ENCODE results near the gene TFRC.
"Not testable (repeated sequence)": the region's sequence is repeated elsewhere in the genome, so short reads cannot be mapped to it uniquely, and the experiment has no call there.

Gene TFRC

DNA sequence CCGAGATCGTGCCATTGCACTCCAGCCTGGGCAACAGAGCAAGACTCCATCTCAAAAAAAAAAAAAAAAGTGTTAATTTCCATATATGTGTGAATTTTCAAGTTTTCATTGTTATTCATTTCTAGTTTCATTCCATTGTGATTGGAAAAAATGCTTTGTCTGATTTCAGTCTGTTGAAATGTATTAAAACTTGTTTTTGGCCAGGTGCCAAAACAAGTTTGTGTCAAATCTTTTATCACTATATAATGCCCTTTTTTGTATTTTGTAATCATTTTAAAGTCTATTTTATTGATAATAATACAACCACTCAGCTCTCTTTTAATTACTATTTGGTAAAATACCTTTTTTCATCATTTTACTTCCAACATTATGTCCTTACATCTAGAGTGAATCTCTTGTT lies 42.5 kb downstream of the TFRC start:
- Histone ChIP-seq H3K4me3 (ENCODE audit: low read length) (no peak overlapping the region), H3K9ac (ENCODE audit: low read depth, low read length) (no peak overlapping the region), H3K4me1 (ENCODE audit: insufficient read depth, low read length) (no peaks in the 10 kb centered on the region), H3K9me3 (ENCODE audit: insufficient read depth, low read depth, low read length) (no peaks in the 10 kb centered on the region; the same call in 1 of the 2 replicates), H3K27me3 (ENCODE audit: insufficient read depth, low read length) (no peaks in the 10 kb centered on the region), H3K36me3 (ENCODE audit: insufficient read depth, low read depth, low read length) (no peaks in the 10 kb centered on the region), H3K27ac (ENCODE audit: low read length) (no peak overlapping the region)

DNA sequence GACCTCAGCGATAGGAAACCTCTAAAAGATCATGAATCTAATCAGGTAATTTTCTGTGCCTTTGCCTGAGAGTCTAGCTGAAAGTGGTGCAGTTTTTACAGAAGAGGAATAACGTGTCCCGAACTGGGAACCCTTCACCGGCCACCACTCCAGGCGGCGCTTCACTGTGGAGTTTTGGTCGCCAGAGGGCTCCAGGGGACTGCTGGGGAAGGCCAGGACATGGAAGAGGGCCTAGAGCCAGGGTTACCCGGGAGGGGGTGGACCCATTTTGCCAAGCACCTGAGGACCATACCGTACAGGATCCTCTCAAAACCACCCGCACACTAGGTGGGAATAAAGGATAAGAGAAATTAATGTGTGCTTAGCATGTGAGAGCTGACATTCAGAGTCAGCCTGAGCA lies 55.8 kb downstream of the TFRC start:
- not testable (repeated sequence) for H3K9me3 ChIP-seq (ENCODE audit: insufficient read depth, low read depth, low read length); H3K4me1 ChIP-seq (ENCODE audit: insufficient read depth, low read length); H3K27ac ChIP-seq (ENCODE audit: low read length); H3K36me3 ChIP-seq (ENCODE audit: insufficient read depth, low read depth, low read length); H3K9ac ChIP-seq (ENCODE audit: low read depth, low read length); H3K27me3 ChIP-seq (ENCODE audit: insufficient read depth, low read length); H3K4me3 ChIP-seq (ENCODE audit: low read length)

DNA sequence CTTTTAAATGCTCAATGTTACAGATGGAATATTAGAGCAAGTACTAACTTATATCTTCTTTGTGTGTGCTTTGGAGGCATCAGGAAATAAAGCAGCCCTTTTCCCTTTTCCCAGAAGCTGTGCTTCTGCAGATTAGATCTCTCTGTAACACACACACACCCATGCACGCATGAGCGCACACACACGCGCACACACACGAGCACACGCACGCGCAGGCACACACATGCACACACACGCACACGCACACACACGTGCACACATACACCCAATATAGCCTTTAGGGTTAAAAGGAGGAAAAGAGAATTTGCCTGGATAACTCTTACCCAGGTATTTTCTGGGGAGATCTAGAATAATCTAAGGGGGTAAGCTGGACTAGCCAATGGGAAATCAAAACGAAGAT lies 56.9 kb downstream of the TFRC start:
- no peaks in the 10 kb centered on the region for H3K36me3 ChIP-seq (ENCODE audit: insufficient read depth, low read depth, low read length)
- H3K27ac ChIP-seq (ENCODE audit: low read length), result no peak overlapping the region
- H3K4me1 ChIP-seq (ENCODE audit: insufficient read depth, low read length), result no peaks in the 10 kb centered on the region
- no peaks in the 10 kb centered on the region for H3K27me3 ChIP-seq (ENCODE audit: insufficient read depth, low read length)
- no peak overlapping the region for H3K9ac ChIP-seq (ENCODE audit: low read depth, low read length)
- H3K4me3 ChIP-seq (ENCODE audit: low read length), result no peak overlapping the region
- H3K9me3 ChIP-seq (ENCODE audit: insufficient read depth, low read depth, low read length), result no peaks in the 10 kb centered on the region

DNA sequence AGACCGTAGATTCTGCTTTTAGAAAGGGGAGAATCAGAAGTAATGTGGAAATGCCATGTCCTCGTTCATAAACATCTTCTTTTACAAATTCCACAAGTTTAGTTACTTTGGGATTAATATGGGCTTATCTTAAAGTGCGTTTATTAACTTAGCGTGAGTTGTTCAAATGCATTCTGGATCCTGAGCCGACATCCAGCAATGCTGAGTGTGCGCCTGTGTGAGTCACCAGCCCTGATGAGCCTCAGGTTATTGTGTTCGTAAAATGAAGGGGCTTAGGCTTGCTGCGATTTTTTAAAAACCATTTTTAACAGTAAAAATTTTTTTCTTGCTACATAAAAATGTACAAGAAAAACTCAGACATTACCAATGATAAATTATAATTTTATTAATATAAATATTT lies 57.9 kb downstream of the TFRC start:
- Histone ChIP-seq H3K9ac (ENCODE audit: low read depth, low read length) (no peak overlapping the region), H3K27me3 (ENCODE audit: insufficient read depth, low read length) (no peaks in the 10 kb centered on the region), H3K9me3 (ENCODE audit: insufficient read depth, low read depth, low read length) (no peaks in the 10 kb centered on the region), H3K36me3 (ENCODE audit: insufficient read depth, low read depth, low read length) (no peaks in the 10 kb centered on the region), H3K4me3 (ENCODE audit: low read length) (no peak overlapping the region), H3K27ac (ENCODE audit: low read length) (no peak overlapping the region), H3K4me1 (ENCODE audit: insufficient read depth, low read length) (no peaks in the 10 kb centered on the region)

DNA sequence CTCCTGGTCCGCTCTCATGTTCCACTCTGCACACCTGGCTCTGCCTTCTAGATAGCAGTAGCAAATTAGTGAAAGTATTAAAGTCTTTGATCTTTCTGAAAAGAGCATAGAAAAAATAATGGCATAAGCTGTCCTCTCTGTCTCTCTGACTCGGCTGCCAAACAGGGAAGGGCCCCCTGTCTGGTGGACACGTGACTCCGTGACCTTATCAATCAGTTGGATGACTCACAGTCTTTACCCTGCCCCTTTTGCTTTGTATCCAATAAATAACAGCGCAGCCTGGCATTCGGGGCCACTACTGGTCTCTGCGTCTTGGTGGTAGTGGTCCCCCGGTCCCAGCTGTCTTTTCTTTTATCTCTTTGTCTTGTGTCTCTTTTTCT lies 59.4 kb downstream of the TFRC start:
- H3K27ac ChIP-seq (ENCODE audit: low read length); H3K4me3 ChIP-seq (ENCODE audit: low read length): not testable (repeated sequence)

DNA sequence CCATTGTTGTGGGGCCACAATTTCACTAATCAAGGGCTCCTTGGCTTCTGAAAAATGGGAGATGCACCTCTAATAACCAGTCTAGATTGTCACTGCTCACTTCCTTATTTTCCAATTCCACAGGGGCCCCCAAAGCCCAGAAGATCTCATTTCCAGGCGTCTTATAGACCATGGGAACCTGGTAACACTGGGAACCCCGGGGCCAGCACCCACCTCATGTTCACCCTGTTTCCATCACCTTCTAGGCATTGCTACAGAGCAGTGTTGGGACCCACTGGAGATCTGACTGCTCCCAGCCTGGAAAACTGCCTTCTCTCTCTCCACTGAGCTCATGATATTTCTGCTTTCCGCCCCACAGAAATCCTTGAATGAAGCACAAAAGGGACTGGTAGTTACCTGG lies 61.5 kb downstream of the TFRC start:
- Histone ChIP-seq H3K27me3 (ENCODE audit: insufficient read depth, low read length) (no peaks in the 10 kb centered on the region), H3K4me3 (ENCODE audit: low read length) (no peak overlapping the region), H3K27ac (ENCODE audit: low read length) (no peak overlapping the region), H3K36me3 (ENCODE audit: insufficient read depth, low read depth, low read length) (no peaks in the 10 kb centered on the region), H3K4me1 (ENCODE audit: insufficient read depth, low read length) (no peaks in the 10 kb centered on the region), H3K9me3 (ENCODE audit: insufficient read depth, low read depth, low read length) (no peaks in the 10 kb centered on the region), H3K9ac (ENCODE audit: low read depth, low read length) (no peak overlapping the region)

More for the DNA sequence above, 59.4 kb downstream of the TFRC start:
- not testable (repeated sequence) for H3K36me3 ChIP-seq (ENCODE audit: insufficient read depth, low read depth, low read length); H3K9me3 ChIP-seq (ENCODE audit: insufficient read depth, low read depth, low read length); H3K9ac ChIP-seq (ENCODE audit: low read depth, low read length); H3K27me3 ChIP-seq (ENCODE audit: insufficient read depth, low read length); H3K4me1 ChIP-seq (ENCODE audit: insufficient read depth, low read length)

DNA sequence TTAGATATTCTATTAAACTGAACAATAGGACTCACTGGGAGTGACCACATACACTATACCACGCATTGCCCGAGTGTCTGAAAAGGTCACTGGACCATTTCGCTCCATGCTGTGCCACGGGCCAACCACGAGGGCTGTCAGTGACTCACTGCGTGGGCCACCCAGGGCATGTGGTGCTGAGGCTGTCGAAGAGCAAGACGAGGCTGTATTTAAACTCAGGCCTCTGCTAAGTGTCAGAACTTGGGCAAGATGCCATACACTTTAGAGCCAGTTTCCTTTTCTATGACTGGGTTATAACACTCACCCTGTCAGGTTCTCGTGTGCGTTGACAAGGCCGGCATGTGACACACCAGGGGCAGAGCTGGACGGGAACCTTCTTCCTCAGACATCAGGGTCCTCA lies 62.3 kb downstream of the TFRC start:
- not testable (repeated sequence) for H3K27ac ChIP-seq (ENCODE audit: low read length); H3K9ac ChIP-seq (ENCODE audit: low read depth, low read length); H3K4me3 ChIP-seq (ENCODE audit: low read length); H3K27me3 ChIP-seq (ENCODE audit: insufficient read depth, low read length); H3K4me1 ChIP-seq (ENCODE audit: insufficient read depth, low read length); H3K9me3 ChIP-seq (ENCODE audit: insufficient read depth, low read depth, low read length); H3K36me3 ChIP-seq (ENCODE audit: insufficient read depth, low read depth, low read length)

DNA sequence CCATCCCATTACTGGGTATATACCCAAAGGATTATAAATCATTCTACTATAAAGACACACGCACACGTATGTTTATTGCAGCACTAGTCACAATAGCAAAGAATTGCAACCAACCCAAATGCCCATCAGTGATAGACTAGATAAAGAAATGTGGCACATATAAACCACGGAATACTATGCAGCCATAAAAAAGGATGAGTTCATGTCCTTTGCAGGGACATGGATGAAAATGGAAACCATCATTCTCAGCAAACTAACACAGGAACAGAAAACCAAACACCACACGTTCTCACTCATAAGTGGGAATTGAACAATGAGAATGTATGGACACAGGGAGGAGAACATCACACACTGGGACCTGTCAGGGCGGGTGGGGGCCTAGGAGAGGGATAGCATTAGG lies 63.7 kb downstream of the TFRC start:
- not testable (repeated sequence) for H3K27me3 ChIP-seq (ENCODE audit: insufficient read depth, low read length); H3K9ac ChIP-seq (ENCODE audit: low read depth, low read length); H3K4me1 ChIP-seq (ENCODE audit: insufficient read depth, low read length); H3K27ac ChIP-seq (ENCODE audit: low read length); H3K36me3 ChIP-seq (ENCODE audit: insufficient read depth, low read depth, low read length); H3K4me3 ChIP-seq (ENCODE audit: low read length); H3K9me3 ChIP-seq (ENCODE audit: insufficient read depth, low read depth, low read length)

DNA sequence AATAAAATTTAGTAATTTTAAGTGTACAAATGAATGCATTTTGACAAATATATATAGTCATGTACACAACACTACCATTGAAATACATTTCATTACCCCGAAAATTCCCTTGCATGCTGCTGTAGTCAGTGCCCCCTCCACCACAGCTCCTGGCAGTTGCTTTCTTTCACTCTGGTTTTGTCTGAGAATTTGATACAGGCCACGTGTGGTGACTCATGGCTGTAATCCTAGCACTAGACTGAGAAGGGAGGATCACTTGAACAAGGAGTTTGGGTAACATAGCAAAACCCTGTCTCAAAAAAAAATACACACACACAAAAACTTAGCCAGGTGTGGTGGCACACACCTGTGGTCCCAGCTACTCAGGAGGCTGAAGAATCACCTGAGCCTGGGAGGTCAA lies 65.4 kb downstream of the TFRC start:
- Histone ChIP-seq H3K9me3 (ENCODE audit: insufficient read depth, low read depth, low read length) (no peaks in the 10 kb centered on the region), H3K36me3 (ENCODE audit: insufficient read depth, low read depth, low read length) (no peaks in the 10 kb centered on the region), H3K9ac (ENCODE audit: low read depth, low read length) (no peak overlapping the region), H3K27ac (ENCODE audit: low read length) (no peak overlapping the region), H3K27me3 (ENCODE audit: insufficient read depth, low read length) (no peaks in the 10 kb centered on the region), H3K4me1 (ENCODE audit: insufficient read depth, low read length) (no peaks in the 10 kb centered on the region), H3K4me3 (ENCODE audit: low read length) (no peak overlapping the region)

DNA sequence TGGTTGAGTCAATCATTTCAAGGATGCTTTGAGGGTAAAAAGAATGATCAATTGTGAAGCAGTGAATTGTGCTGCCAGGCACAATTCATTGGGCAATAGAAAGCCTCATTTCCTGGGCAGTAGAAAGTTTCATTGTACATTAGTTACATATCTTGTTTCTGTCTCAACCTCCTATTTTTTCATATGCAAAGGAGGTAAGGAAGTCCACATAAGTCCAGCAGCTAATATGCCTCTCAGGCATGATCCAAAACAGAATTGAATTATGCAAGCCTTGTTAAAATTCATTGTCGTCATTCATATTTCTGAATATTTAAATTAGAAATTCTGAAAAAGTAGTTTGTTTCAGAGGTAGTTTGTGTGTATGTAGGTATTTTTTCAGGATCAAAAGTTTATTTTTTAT lies 65.8 kb downstream of the TFRC start:
- no peak overlapping the region for H3K4me3 ChIP-seq (ENCODE audit: low read length)
- no peaks in the 10 kb centered on the region for H3K27me3 ChIP-seq (ENCODE audit: insufficient read depth, low read length)
- no peaks in the 10 kb centered on the region for H3K9me3 ChIP-seq (ENCODE audit: insufficient read depth, low read depth, low read length)
- no peaks in the 10 kb centered on the region for H3K4me1 ChIP-seq (ENCODE audit: insufficient read depth, low read length)
- H3K36me3 ChIP-seq (ENCODE audit: insufficient read depth, low read depth, low read length), result no peaks in the 10 kb centered on the region
- H3K27ac ChIP-seq (ENCODE audit: low read length), result no peak overlapping the region
- no peak overlapping the region for H3K9ac ChIP-seq (ENCODE audit: low read depth, low read length)

DNA sequence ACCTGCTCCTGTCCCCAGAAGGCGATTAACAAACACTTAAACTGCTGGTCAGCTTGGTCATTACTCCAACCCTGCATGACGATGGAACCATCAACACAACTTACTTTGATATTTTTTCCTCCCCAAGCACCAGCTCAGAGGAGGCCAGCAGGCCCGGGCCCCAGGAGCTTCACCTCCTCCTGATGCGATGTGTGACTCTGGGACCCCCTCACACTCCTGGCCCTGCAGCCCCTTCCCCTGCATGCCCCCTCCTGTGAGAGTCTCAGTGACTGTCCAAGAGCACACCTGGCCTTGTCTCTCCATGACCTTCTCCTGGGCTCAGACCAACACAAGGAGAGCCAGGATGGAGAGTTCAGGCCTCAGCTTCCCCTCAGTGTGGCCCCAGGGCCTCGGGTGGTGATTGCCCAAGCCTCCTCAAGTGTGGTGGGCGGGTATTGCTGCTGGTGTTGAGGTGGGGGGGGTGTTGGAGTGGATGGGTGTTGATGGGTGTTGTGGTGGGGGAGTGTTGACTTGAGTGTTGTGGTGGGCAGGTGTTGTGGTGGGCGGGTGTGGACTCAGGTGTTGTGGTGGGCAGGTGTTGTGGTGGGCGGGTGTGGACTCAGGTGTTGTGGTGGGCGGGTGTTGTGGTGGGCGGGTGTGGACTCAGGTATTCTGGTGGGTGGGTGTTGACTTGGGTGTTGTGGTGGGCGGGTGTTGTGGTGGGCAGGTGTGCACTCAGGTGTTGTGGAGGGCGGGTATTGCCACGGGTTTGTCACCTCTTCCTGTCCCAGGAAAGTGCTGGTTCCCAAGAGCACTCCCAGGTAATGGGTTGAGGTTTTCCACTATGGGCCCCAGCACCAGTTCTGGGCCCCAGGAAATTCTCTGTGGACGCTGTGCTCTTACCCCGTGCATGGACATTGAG lies 68.1 kb downstream of the TFRC start:
- H3K9ac ChIP-seq (ENCODE audit: low read depth, low read length), result no peak overlapping the region
- no peaks in the 10 kb centered on the region for H3K27me3 ChIP-seq (ENCODE audit: insufficient read depth, low read length)
- H3K4me1 ChIP-seq (ENCODE audit: insufficient read depth, low read length), result no peaks in the 10 kb centered on the region
- no peak overlapping the region for H3K4me3 ChIP-seq (ENCODE audit: low read length)
- H3K9me3 ChIP-seq (ENCODE audit: insufficient read depth, low read depth, low read length), result no peaks in the 10 kb centered on the region
- no peak overlapping the region for H3K27ac ChIP-seq (ENCODE audit: low read length)
- no peaks in the 10 kb centered on the region for H3K36me3 ChIP-seq (ENCODE audit: insufficient read depth, low read depth, low read length)

DNA sequence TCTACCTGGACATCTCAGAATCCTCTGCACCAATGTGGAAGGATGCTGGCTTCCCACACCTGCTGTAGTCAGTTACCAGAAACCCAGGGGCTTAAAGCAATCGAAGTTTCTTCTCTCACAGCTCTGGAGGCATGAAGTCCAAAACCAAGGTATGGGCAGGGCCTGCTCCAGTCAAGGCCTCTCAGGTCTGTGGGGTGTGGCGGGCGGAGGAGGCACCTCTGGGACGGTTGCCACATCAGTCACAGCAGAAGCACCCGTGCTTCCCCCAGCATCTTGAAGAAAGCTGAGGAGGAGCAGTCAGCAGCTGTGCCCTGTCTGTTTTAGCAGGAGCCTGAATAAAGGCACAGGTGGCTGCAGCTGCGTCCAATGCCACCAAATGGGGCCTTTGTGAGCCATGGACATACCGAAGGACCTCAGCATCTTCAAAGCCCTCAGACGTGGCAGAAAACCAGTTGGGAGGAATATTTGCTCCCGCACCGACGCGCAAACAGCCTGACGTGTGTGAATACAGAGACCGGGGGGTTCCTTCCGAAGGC lies 68.9 kb downstream of the TFRC start:
- H3K9me3 ChIP-seq (ENCODE audit: insufficient read depth, low read depth, low read length), result no peaks in the 10 kb centered on the region
- H3K27ac ChIP-seq (ENCODE audit: low read length), result no peak overlapping the region
- H3K4me3 ChIP-seq (ENCODE audit: low read length), result no peak overlapping the region
- H3K27me3 ChIP-seq (ENCODE audit: insufficient read depth, low read length), result no peaks in the 10 kb centered on the region
- H3K4me1 ChIP-seq (ENCODE audit: insufficient read depth, low read length), result no peaks in the 10 kb centered on the region
- no peak overlapping the region for H3K9ac ChIP-seq (ENCODE audit: low read depth, low read length)
- no peaks in the 10 kb centered on the region for H3K36me3 ChIP-seq (ENCODE audit: insufficient read depth, low read depth, low read length)

All from iPS-20b (cell line).